CD14-positive monocyte (primary cell): ENCODE results near the gene FOXK2. TPM values are rescaled to one million over a fixed set of nuclear protein-coding genes. Genes with fewer than 3 reads are reported as not detected.
"Not testable (repeated sequence)": the region's sequence is repeated elsewhere in the genome, so short reads cannot be mapped to it uniquely, and the experiment has no call there.

Experiments used
- DNase-seq, 3 donors: peaks; one replicate each; pipeline ENCODE4 v3.0.0-alpha.2; 2011 to 2022
- H2AFZ ChIP-seq: 2 replicates; pipeline ENCODE4 v1.6.0; 2012; ENCODE audit warnings: mild to moderate bottlenecking, low read depth, low read length, inconsistent platforms; ENCODE audit not compliant: insufficient read depth, poor library complexity, severe bottlenecking
- H3K27ac ChIP-seq, 2 donors: 1 replicate in 1 of 2; 2 replicates in 1 of 2; pipeline ENCODE4 v1.5.1; 2012 to 2013; ENCODE audit warnings: low read length in 2 of 2, control low read depth in 1 of 2, inconsistent platforms in 1 of 2, low read depth in 1 of 2, mild to moderate bottlenecking in 1 of 2
- H3K27me3 ChIP-seq, 2 donors: one replicate each; pipeline versions ENCODE4 v1.6.0 to v1.6.1; 2011 to 2013; ENCODE audit warnings: low read length in 2 of 2; ENCODE audit not compliant: control insufficient read depth in 2 of 2, insufficient read depth in 2 of 2
- H3K36me3 ChIP-seq, 2 donors: replicated peaks in 1 of 2; 1 replicate in 1 of 2; 2 replicates in 1 of 2; pipeline versions ENCODE4 v1.5.1 to v1.6.1; 2012 to 2013; ENCODE audit warnings: low read length in 2 of 2, control low read depth in 1 of 2, inconsistent platforms in 1 of 2, mild to moderate bottlenecking in 1 of 2; ENCODE audit not compliant: insufficient read depth in 2 of 2, control insufficient read depth in 1 of 2
- H3K4me1 ChIP-seq, 2 donors: 1 replicate in 1 of 2; 2 replicates in 1 of 2; pipeline versions ENCODE4 v1.5.1 to v1.6.1; 2012 to 2013; ENCODE audit warnings: low read length in 2 of 2, control low read depth in 1 of 2, inconsistent platforms in 1 of 2, mild to moderate bottlenecking in 1 of 2, moderate library complexity in 1 of 2; ENCODE audit not compliant: insufficient read depth in 2 of 2, control insufficient read depth in 1 of 2
- H3K4me2 ChIP-seq: replicated peaks from 2 replicates; pipeline ENCODE3; 2012; ENCODE audit warnings: low read length, moderate library complexity, mild to moderate bottlenecking; ENCODE audit not compliant: poor library complexity, severe bottlenecking; ENCODE audit errors: extremely low read depth
- H3K4me3 ChIP-seq, 3 experiments: fragments of 200-600 bp in 1 of 3; sonication (generic) in 1 of 3; replicated peaks in 1 of 3; 1 replicate in 2 of 3; 2 replicates in 1 of 3; pipeline ENCODE4 v1.5.1; 2011 to 2013; ENCODE audit warnings: low read length in 3 of 3, mild to moderate bottlenecking in 3 of 3, control low read depth in 2 of 3, low read depth in 2 of 3, inconsistent platforms in 1 of 3, moderate library complexity in 1 of 3
- H3K79me2 ChIP-seq: 2 replicates; pipeline ENCODE4 v1.6.0; 2012; ENCODE audit warnings: mild to moderate bottlenecking, control low read depth, inconsistent platforms, low read length, moderate library complexity; ENCODE audit not compliant: insufficient read depth
- H3K9ac ChIP-seq: 2 replicates; pipeline ENCODE4 v1.6.0; 2017; ENCODE audit warnings: low read length, mild to moderate bottlenecking; ENCODE audit not compliant: insufficient read depth, poor library complexity, severe bottlenecking
- H3K9me3 ChIP-seq, 2 donors: replicated peaks in 1 of 2; 1 replicate in 1 of 2; 2 replicates in 1 of 2; pipeline versions ENCODE4 v1.5.1 to v1.6.1; 2012 to 2013; ENCODE audit warnings: low read length in 2 of 2, control low read depth in 1 of 2; ENCODE audit not compliant: control insufficient read depth in 1 of 2, insufficient read depth in 1 of 2
- H4K20me1 ChIP-seq: 2 replicates; pipeline ENCODE4 v1.6.0; 2012; ENCODE audit warnings: mild to moderate bottlenecking, low read length, control low read depth, moderate library complexity; ENCODE audit not compliant: insufficient read depth
- H3K27ac Mint-ChIP-seq, 7 donors: one replicate each; pipeline ENCODE4 v1.8.0; 2020; ENCODE audit warnings: mild to moderate bottlenecking in 7 of 7, mixed read lengths in 7 of 7, moderate library complexity in 6 of 7, inconsistent platforms in 2 of 7
- H3K27me3 Mint-ChIP-seq, 3 donors: one replicate each; pipeline ENCODE4 v1.8.0; 2021 to 2022; ENCODE audit warnings: low read depth in 3 of 3, mild to moderate bottlenecking in 3 of 3, mixed read lengths in 3 of 3, moderate library complexity in 3 of 3, inconsistent platforms in 1 of 3
- H3K36me3 Mint-ChIP-seq, 2 donors: one replicate each; pipeline ENCODE4 v1.8.0; 2020; ENCODE audit warnings: mixed read lengths in 2 of 2, inconsistent platforms in 1 of 2, mild to moderate bottlenecking in 1 of 2
- H3K4me1 Mint-ChIP-seq: one replicate; pipeline ENCODE4 v1.8.0; 2020; ENCODE audit warnings: mild to moderate bottlenecking, mixed read lengths
- H3K4me3 Mint-ChIP-seq, 2 donors: one replicate each; pipeline ENCODE4 v1.8.0; 2020; ENCODE audit warnings: mild to moderate bottlenecking in 2 of 2, mixed read lengths in 2 of 2, moderate library complexity in 1 of 2
- H3K9me3 Mint-ChIP-seq, 7 donors: one replicate each; pipeline ENCODE4 v1.8.0; 2020 to 2022; ENCODE audit warnings: mixed read lengths in 7 of 7, mild to moderate bottlenecking in 6 of 7, moderate library complexity in 6 of 7, inconsistent platforms in 2 of 7
- CTCF ChIP-seq: fragments of 200-600 bp; IDR thresholded peaks from one replicate; pipeline ENCODE4 v1.8.0; 2022; ENCODE audit warnings: antibody characterized with exemption, mild to moderate bottlenecking
- WGBS: methylation state at CpG from one replicate; pipeline ENCODE4 v1.1.5; 2013; ENCODE audit warnings: missing lambda C conversion rate; ENCODE audit not compliant: insufficient coverage; 5-methylcytosine and 5-hydroxymethylcytosine counted together
- intact Hi-C, 2 donors: fragments of 100-400 bp; cut with micrococcal nuclease; formaldehyde crosslinking; loops; one replicate each; pipeline versions ENCODE4 v1.15.0 to v1.15.1; 2023
- polyA plus RNA-seq, 3 donors: library from polyadenylated mRNA; depleted of rRNA in 1 of 3; unstranded in 2 of 3; stranded (reverse) in 1 of 3; fragments of 300-500 nt in 2 of 3; fragments of >200 nt in 1 of 3; fragmentation: Illumina TruSeq in 2 of 3; gene quantifications; 1 replicate in 2 of 3; 2 replicates in 1 of 3; pipeline ENCODE4 v1.2.3, GENCODE V29; 2012 to 2021

Gene FOXK2
- polyA plus RNA-seq, 3 donors, result 3.5 to 18.4 (median 4.7) TPM

- Histone ChIP-seq H3K4me3 (no peak overlapping the region), H3K36me3 (no peaks in the 10 kb centered on the region), H3K79me2 (no peaks in the 10 kb centered on the region), H3K27me3 (no peaks in the 10 kb centered on the region), H4K20me1 (no peaks in the 10 kb centered on the region), H3K9me3 (no peaks in the 10 kb centered on the region), H3K4me2 (no peak overlapping the region), H3K4me1 (peaks cover 7 to 8% of the 10 kb centered on the region in 2 donors), H2AFZ (no peak overlapping the region), H3K9ac (no peak overlapping the region), H3K27ac (no peak overlapping the region)
- no peak overlapping the region for H3K4me3 Mint-ChIP-seq
- 91% methylated on average over 21 of the region's 21 CpGs for WGBS
- intact Hi-C loops, result no loop called here
- no peak for DNase-seq
- TF ChIP-seq CTCF, result no peak
- H3K27me3 Mint-ChIP-seq, result peaks cover 1 to 4% (median 3%) of the 10 kb centered on the region in 3 donors
- H3K9me3 Mint-ChIP-seq, result no peaks in the 10 kb centered on the region
- no peaks in the 10 kb centered on the region for H3K36me3 Mint-ChIP-seq
- H3K4me1 Mint-ChIP-seq, result peaks cover 9% of the 10 kb centered on the region
- no peak overlapping the region for H3K27ac Mint-ChIP-seq
Observed at GRCh38 chr17:82503728-82504308, 15.7 kb upstream of the FOXK2 start.

- Histone ChIP-seq H3K4me1 (peaks cover 4 to 11% of the 10 kb centered on the region in 2 donors), H3K4me2 (no peak overlapping the region), H3K36me3 (no peaks in the 10 kb centered on the region), H2AFZ (no peak overlapping the region), H3K79me2 (no peaks in the 10 kb centered on the region), H3K9ac (no peak overlapping the region), H4K20me1 (no peaks in the 10 kb centered on the region), H3K27ac (no peak overlapping the region), H3K9me3 (no peaks in the 10 kb centered on the region), H3K27me3 (no peaks in the 10 kb centered on the region), H3K4me3 (no peak overlapping the region)
- Mint-ChIP-seq H3K27me3 (peaks cover 1 to 4% (median 3%) of the 10 kb centered on the region in 3 donors), H3K27ac (no peak overlapping the region), H3K36me3 (no peaks in the 10 kb centered on the region), H3K4me1 (peaks cover 3% of the 10 kb centered on the region), H3K4me3 (no peak overlapping the region), H3K9me3 (no peaks in the 10 kb centered on the region)
- WGBS, result 100% methylated on average over 4 of the region's 6 CpGs
- intact Hi-C loops, result no loop called here
- no peak for TF ChIP-seq CTCF
- no peak for DNase-seq
Observed at GRCh38 chr17:82505296-82505695, 14.2 kb upstream of the FOXK2 start.

- H3K9me3 Mint-ChIP-seq, H3K27me3 Mint-ChIP-seq, H3K36me3 ChIP-seq, H3K4me2 ChIP-seq, H2AFZ ChIP-seq, H3K27me3 ChIP-seq, H3K36me3 Mint-ChIP-seq, H3K27ac Mint-ChIP-seq, H3K4me3 ChIP-seq, H3K27ac ChIP-seq, intact Hi-C loops, H3K79me2 ChIP-seq, H3K9ac ChIP-seq, H3K9me3 ChIP-seq, DNase-seq, H4K20me1 ChIP-seq, H3K4me1 Mint-ChIP-seq, H3K4me3 Mint-ChIP-seq: not testable (repeated sequence)
- peaks cover 4 to 11% of the 10 kb centered on the region in 2 donors for H3K4me1 ChIP-seq
- WGBS, result 100% methylated on average over 1 of the region's 7 CpGs
Observed at GRCh38 chr17:82506402-82506801, 13.1 kb upstream of the FOXK2 start.
